GM21786 (cell line): ENCODE data around the gene RBMS3.
"Not testable (repeated sequence)": the region's sequence is repeated elsewhere in the genome, so short reads cannot be mapped to it uniquely, and the experiment has no call there.

Experiments used
- ATAC-seq: cut with Tn5 transposase; IDR thresholded peaks from one replicate; pipeline ENCODE4 v1.9.1; 2021; ENCODE audit not compliant: unreplicated experiment

RBMS3 gene

DNA sequence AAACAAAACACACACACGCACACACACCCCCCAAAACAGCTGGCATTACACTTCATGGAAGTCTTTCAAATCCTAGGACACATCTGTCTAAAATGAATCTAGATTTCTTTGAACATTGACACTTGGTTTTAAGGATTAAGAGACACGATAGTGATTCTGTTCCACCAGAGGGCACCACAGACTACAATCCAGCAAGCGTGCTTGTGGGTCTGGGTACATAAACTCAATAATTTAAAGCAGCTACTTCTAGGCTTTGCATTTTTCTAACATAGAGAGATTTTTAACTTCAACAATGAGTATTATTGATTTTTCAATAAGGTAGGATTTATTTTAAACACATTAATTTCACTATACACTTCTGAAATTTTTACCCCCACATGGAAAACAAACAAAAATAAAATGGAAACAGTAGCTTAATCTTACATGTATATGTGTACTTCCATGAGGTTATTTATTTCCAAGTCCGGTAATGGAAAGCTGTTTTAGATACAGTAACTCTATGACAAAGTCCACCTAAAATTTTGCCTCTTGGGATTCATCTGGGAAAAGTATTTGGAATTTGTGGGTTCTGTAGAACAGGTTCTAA is 761.5 kb downstream of the RBMS3 start:
- no peak for ATAC-seq

DNA sequence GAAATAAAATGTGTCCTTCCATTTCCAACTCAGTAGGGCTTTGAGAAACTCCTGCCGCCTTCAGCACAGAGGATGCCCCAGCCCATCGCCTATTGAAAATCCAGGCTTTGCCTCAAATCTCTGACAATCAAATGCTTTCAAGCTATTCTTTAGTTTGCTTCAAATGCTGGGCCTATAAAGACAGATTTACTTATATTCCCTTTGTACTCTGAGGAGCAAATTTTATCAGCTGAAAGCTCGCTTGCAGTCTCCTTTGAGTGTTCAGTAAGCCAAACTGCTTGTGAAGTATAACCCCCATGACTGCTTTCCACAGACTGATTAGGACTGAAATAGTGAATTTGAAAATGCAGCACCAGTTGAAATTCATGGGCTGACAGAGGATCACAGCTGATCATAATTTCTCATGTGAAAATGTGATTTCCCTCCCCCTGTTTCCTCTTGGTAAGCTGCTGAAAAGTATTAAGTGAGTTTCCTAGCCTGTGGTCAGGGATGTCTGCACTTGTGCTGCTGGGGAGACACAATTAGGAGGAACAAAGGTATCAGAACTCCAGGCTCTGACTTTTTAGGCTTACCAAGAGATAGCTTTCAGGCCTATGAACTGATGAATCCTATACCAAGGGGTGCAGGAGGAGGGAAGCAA is 762.2 kb downstream of the RBMS3 start:
- ATAC-seq: no peak

DNA sequence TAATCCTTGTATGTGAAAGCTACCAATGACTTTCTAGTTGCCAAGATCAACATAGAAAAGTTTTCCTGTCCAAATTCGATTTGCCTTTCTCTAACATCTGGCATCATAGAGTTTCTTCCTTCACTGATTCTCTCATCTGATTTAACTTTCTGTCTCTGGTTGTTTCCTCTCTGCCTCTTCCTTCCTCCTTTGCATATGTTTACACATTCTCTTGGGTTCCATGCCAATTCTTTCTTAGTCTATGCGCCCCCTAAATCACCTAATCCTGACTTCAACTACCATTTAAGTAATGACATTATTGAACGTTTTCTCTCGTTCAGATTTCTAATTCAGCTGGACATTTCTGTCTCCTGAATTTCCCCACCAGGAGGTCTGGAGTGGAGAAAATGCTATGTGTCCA is 763.6 kb downstream of the RBMS3 start:
- ATAC-seq: no peak

DNA sequence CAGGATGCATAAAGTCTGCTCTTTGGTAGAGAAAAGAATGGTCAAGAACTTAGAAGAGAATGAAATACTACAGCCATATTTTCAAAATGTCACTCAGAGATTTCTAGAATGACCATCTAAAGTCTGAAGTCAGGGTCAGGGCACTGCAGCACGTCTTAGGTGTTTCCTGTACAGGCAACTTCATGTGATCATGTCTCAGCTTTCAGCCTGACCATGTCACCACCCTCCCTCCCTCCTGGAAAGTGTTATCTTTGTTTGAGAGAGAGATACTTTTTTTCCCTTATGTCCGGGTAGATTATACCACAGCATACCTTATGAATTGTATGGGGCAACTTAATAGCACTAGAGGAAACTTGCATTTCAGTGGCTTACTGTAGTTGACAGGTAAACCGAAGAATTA is 767.6 kb downstream of the RBMS3 start:
- ATAC-seq: no peak

DNA sequence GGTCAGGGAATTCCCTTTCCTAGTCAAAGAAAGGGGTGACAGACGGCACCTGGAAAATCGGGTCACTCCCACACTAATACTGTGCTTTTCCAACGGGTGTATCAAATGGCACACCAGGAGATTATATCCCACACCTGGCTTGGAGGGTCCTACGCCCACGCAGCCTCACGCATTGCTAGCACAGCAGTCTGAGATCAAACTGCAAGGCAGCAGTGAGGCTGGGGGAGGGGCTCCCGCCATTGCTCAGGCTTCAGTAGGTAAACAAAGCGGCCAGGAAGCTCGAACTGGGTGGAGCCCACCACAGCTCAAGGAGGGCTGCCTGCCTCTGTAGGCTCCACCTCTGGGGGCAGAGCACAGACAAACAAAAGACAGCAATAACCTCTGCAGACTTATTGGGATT is 769.2 kb downstream of the RBMS3 start:
- ATAC-seq: not testable (repeated sequence)

DNA sequence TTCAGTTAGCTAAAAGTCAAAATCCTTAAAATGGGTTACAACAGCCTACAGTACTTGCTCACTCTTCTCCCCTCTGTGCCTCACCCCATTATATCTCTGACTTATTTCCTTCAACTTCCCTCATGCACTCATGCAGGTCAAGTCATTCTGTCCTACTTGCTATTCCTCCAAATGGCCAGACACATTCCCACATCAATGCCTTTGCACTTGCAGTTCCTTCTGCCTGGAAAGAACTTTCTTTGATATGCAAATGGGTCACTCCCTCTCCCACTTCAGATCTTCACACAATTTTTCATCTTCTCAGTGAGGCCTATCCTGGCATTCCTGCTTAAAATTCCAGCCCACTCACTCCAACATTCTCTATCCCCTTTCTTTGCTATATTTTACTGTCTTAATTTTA is 778.4 kb downstream of the RBMS3 start:
- no peak for ATAC-seq
